ENCODE data around the gene SYT2. TPM values are rescaled to one million over a fixed set of nuclear protein-coding genes. Genes with fewer than 3 reads are reported as not detected.

SYT2 gene
- total RNA-seq, 1 donor from 2014 or later: not detected

Other genes with a start within 250 kb of the SYT2 start
- 48.9 TPM for gene KDM5B, start 98.0 kb upstream of the SYT2 start, total RNA-seq
- 0.71 TPM for gene PCAT6, start 100.5 kb upstream of the SYT2 start, total RNA-seq
- gene RABIF, start 178.7 kb upstream of the SYT2 start, total RNA-seq: 8.3 TPM
- gene KLHL12, start 216.8 kb upstream of the SYT2 start, total RNA-seq: 25.3 TPM
- 110 TPM for gene ADIPOR1, start 247.9 kb upstream of the SYT2 start, total RNA-seq